HG03521 (cell line): Measurements from ENCODE around the gene AIFM3.

Source experiments
- ATAC-seq: cut with Tn5 transposase; IDR thresholded peaks from one replicate; pipeline ENCODE4 v1.9.1; 2021; ENCODE audit warnings: mild to moderate bottlenecking, moderate library complexity; ENCODE audit not compliant: unreplicated experiment

AIFM3 gene

DNA sequence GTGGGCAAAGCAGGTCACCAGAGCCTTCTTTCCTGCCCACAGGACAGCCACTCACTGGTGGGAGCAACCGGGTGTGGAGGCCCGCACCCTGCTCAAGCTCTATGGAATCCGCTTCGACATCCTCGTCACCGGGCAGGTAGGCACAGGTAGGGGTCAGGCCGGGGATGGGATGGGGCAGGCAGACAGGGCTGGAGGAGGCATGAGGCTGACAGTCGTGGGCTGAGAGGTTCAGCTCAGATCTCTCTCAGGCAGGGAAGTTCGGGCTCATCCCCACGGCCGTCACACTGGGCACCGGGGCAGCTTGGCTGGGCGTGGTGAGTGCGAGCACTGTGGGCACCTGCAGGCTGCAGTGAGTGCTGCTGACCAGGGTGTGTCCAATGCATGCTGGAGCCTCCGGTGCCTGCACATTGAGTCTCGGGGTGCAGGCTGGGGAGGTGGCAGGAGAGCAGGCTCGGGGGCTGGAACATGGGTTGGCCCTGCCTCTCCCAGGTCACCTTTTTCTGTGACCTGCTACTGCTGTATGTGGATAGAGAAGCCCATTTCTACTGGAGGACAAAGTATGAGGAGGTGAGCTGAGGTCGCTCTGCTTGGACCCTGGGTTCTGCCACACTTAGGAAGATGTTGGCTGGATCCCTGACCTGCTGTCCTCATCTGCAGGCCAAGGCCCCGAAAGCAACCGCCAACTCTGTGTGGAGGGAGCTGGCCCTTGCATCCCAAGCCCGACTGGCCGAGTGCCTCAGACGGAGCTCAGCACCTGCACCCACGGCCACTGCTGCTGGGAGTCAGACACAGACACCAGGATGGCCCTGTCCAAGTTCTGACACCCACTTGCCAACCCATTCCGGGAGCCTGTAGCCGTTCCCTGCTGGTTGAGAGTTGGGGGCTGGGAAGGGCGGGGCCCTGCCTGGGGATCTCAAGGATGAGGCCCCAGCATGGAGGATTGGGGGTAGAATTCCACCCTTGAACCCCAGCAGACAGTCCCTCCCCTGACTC, 59.0 kb downstream of the AIFM3 start:
- ATAC-seq = no peak

DNA sequence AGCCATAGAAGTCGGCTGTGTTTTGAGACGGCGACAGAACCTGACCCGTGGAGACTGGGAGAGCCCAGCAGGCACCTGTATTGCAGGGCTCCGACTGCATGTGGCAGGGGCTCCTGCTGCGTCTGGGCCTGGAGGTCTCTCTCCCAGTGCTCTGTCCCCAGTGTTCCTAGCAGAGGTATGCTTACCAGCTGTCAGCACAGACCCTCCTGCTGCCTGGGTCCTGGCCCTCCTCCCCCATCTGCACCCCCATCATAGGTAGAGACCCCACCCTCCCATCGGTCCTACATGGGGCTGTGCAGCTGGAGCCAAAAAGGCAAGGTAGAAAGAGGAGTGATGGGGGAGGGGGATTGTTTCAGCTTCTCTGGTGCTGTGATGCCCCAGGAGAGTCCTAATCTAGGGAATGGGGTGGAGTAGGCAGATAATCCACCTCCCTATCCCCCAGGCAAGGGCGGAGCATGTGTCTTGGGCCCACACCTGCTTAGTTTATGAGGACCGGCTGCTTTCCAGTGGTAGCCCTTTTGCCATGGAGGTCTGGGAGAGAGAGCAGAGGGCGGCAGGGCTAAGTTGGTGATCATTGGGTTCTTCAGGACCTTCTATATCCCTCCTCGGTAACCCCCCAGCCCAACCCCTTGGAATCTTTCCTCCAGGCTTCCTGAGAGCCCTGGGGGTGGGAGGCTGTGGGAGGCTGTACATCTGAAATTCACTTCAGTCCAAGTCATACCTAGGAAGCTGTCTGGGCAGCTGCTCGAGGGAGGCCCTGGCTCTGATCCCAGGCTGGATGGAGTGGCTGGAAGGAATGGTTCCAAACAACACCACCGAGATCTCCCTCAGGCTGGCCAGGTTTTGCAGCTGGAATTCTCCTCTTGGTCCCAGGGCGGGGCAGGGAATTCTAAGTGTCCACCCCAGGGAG, 60.0 kb downstream of the AIFM3 start:
- no peak for ATAC-seq

DNA sequence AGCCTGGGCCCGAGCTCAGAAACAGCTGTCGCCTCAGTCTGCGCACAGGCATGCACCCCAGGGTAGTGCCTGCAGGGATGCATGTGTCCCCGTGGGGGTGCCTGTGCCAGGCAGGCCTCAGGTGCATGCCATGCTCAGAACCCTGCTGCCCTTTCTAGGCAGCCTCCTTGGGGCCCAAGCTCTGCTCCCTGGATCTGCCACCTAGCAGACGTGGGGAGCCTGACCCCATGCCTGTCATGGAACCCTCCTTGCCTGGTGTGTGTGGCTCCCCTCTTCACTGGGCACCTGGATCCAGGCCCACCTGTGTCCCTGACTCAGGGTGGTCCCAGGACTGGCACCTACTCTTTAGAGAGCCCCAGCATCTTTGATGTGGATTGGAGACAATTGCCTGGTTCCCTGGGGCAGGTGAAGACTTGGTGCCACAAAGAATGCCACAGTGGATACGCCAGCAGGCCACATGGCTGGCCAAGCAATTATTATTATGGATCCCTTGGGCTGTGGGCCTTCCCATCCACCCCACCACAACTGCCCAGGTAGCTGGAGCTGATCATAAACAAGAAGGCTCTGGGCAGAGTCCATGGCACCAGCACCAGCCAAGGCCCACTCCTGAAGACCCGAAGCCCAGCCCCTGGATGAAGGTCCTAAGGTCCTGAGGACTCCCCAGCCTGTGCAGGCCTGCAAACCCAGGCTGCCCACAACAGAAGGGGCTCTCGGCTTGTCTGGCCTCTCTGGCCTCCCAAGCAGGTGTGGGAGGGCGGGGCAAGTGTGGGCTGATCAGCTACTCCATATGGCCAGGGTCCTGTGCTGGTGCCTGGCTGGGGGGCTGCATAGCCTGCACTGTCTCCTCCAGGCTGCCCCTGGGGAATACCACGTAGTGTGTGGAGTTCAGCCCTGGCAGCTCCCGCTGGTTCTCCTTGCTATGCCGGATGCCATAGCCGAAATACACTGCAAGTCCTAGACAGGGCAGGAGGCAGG, 61.5 kb downstream of the AIFM3 start:
- ATAC-seq = no peak

- no peak for ATAC-seq
Measured at GRCh38 chr22:21029486-21030025, 62.5 kb downstream of the AIFM3 start.

- no peak for ATAC-seq
Measured at GRCh38 chr22:21030032-21030431, 63.0 kb downstream of the AIFM3 start.
